ENCODE data around the gene RIPOR3.

Gene RIPOR3, protein sequence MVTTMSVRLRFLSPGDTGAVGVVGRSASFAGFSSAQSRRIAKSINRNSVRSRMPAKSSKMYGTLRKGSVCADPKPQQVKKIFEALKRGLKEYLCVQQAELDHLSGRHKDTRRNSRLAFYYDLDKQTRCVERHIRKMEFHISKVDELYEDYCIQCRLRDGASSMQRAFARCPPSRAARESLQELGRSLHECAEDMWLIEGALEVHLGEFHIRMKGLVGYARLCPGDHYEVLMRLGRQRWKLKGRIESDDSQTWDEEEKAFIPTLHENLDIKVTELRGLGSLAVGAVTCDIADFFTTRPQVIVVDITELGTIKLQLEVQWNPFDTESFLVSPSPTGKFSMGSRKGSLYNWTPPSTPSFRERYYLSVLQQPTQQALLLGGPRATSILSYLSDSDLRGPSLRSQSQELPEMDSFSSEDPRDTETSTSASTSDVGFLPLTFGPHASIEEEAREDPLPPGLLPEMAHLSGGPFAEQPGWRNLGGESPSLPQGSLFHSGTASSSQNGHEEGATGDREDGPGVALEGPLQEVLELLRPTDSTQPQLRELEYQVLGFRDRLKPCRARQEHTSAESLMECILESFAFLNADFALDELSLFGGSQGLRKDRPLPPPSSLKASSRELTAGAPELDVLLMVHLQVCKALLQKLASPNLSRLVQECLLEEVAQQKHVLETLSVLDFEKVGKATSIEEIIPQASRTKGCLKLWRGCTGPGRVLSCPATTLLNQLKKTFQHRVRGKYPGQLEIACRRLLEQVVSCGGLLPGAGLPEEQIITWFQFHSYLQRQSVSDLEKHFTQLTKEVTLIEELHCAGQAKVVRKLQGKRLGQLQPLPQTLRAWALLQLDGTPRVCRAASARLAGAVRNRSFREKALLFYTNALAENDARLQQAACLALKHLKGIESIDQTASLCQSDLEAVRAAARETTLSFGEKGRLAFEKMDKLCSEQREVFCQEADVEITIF

GRCh38 chr20:50690650-50691572 lies at the start of gene RIPOR3:
TSS of gene RIPOR3 (minus strand) at chr20:50691542. CDS start at chr20:50691128, 414 bp downstream.
- no peak for DNase-seq

DNA sequence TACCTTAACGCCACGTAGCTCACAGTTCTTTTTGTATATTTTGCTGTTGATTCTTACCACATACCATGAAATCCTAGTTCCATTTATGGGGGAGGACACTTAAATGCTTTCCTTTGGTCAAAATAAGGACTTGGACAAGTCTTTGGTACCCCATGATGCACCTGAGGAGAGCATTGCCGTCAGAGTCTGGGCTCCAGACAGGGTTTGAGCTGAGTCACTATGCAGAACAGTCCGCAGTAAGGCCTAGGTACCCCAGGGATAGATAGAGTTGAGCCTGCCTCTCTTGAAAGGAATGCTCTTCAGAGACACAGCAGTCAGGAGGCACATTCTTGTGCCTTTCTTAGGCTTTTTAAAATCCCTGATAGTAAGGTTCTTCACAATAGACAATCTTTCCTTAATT lies 46.0 kb upstream of the RIPOR3 start:
- no peak for DNase-seq

DNA sequence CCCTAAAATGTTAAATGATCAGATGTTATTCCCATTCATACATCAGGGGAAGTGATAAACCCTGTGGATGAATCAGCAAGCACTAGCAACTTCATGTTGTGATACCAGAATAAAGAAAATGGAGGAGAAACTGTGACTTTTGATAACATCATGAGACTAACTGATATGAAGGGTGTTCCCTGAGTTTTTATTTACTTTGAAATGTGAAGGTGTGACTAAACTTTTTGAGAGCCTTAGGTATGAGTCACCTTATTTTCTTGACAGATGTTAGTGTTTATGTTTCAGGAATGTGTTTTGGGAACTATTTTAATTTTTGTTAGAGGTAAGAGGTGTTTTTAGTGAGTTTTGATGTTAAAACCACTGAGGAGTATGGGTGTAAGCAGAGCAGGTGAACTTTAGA lies 44.5 kb upstream of the RIPOR3 start:
- DNase-seq, result no peak

DNA sequence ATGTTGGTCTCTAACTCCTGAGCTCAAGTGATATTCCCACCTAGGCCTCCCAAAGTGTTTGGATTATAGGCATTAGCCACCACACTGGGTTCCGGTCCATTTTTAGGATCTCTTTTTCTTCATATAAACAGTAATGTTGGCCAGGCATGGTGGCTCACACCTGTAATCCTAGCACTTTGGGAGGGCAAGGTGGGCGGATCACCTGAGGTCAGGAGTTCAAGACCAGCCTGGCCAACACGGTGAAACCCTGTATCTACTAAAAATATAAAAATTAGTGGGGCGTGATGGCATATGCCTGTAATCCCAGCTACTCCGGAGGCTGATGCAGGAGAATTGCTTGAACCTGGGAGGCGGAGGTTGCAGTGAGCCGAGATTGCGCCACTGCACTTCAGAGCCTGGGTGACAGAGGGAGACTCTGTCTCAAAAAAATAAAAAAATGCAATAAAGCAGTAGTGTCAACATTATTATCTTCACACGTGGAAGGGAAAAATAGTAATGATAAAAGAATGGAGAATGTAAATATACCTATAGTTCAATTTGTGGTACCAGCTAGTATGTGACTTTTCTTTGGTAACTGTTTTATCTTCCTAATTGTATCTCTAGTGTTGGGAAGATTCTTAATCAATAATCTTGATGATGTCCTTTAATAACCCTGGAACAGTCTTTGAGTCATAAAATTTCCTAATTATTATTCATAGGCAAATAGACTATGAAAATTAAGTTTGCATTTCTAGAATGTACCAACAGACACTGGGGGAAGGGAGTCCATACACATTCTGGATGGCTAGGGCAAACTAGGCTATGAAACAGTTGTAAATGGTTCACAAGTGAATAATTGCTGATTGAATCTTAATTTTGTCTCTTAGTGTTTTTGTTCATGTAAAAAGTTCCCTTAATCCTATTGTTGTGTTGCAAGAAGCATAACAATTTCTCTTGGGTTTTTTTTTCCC lies 43.7 kb upstream of the RIPOR3 start:
- DNase-seq, result no peak

DNA sequence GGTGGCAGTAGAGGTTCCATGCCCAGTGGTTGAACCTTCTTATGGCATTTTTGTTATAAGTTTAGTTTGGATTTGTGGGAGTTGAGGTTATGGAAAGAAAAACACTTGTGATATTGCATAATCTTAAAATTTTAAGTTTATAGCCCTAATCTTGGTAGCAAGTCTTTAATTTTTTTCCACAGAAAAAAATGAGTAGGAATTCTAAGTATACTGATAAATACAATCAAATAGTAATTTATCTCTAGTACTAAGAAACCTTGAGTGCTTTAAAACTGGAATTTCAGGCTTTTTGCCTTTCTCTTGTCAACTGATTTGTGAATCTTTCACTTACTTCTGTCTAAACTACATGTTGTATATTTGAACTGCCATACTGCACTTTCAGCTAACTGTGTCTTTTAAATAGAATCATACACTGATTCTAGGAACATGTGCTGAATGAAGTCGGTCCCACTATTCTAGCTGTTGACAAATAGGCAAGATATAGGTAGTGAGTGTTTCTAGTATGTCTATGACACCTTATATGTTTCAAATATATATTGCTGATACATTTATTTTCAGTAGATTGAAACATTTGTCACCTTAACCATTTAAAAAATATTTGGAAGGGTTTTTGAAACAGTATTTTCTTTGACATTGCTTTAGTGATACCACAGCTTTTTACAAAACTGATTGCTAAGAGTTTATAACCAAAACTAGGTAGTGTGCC lies 42.5 kb upstream of the RIPOR3 start:
- no peak for DNase-seq

DNA sequence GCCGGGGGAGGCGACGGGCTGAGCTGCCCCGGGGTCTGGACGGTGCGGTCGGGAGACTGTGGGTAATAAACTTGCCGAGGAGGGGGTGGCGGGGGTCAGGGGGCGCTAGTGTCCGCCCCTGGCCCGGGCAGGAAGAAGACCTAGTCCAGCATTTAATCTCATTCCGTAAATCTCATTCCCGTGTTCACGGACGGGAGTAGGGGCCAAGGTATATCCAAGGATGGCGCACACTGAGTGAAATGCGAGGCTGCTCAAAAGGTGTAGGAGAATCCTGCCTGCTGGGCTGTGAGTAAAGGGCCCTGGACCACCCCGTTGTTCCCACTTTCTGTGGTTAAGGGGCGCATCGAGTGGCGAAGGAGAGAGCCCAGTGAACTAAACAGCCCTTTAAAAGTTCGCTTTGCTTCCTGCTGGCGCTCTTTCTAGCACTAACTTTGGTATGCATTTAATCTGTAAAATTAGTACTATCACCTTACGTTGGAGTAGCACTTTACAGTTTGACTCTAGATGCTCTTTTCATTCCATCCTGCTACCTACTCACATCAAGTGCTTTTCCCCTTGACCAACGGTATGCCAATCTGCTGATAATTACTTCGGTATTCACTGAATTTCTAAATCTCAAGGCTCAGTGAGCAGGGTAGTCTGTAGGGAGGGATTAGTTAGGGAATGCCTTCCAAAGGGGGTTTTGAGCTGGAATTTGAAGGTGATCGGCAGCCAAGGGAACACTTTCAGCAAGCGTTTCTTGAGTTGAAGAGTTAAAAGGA lies 40.8 kb upstream of the RIPOR3 start:
- DNase-seq, result no peak

DNA sequence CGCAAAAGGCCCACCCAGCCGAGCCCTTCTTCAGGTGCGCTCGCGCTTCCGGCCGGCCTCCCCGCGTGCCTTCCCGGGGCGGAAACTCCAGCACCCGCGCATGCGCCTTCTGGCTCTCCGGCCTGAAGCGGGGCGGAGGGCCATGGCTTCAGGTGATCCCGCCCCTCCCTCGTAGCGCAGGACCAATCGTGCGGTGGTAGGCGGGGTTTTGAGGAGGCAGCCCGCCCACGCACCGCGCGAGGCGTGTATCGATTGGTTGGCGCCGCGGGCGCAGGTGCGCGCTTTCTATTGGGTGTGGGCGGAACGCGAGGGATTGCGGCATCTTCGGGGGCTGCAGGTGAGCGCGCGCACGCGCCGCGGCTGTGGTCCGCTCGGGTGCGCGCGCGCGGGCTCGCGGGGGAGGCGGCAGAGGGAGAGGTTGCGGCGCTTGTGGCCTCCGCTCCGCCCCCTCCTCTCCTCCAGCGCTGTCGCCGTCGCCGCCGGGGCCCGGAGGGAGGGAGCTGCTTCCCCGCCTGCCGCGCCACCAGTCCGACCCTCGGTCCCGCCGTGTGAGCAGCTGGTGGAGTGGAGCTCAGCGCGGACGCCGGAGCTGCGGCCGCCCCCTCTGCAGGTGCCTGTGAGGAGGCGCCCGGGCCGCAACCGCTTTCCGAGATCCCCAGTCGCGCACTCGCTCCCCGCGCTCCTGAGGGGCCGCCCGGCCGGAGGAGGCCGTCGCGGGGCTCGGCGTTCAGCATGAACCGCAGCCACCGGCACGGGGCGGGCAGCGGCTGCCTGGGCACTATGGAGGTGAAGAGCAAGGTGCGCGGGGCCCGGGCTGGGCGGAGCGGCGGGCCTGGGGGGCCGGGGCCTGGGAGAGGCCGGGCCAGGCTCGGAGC lies 40.0 kb upstream of the RIPOR3 start, which contains the start of gene PARD6B:
Gene PARD6B, plus strand, starts transcription at position 526 of the 875 bp plus-strand sequence. Its CDS starts 207 bp downstream, at position 733.
- DNase-seq, result peak; percentile 96

DNA sequence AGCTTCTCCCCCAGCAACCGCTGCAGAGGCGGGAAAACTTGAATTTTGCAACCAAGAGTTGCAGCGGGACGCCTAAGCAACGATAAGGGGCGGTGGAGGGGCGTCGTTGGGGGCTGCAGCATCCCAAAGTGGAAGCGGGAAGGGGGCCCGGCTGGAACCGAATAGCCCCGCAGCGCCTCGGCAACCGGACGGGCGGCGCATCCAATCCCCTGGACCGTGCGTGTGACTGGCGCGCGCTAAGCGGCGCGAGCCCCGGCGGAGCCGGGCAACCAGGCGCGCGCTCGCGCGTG lies 39.4 kb upstream of the RIPOR3 start:
- DNase-seq, result no peak

GRCh38 chr20:50729901-50730764 lies 38.8 kb upstream of the RIPOR3 start:
- no peak for DNase-seq

DNA sequence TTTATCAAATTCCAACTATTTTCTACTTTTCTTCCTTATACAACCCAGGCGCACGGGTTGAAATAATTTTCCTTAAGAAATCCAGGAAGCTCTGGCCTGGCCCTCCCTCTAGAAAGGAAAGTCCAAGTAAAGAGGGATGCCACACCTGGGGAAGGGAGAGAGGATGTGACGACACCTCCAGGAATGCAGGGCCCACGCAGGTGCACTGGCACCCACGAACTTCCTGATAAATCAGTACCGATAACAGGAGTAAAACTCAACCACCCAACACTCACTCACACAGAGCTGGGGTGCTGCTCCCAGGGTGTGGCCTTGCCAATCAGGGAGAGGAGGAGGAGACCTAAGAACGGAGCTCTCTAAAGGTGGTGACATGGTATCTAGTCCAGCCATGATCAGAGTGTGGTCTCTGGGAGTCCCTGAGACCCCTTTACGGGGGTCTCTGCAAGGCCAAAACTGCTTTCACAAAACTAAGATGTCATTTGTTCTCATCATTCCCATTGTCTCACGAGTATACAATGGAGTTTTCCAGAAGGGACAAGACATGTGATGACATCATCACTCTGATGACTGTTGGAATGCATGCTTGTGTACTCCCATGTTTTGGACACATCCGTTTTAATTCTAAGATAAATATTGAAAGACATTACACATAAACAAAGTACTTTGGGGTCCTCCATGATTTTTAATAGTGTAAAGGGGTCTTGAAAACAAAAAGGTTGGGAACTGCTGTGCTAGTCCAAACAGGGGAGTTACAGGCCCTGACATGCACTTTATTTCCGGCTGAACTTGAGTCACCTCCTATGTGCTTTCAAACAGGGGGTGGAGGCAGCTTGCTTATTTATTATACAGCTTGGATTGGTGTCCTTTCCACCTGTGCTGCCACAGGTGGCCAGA lies 37.9 kb upstream of the RIPOR3 start:
- no peak for DNase-seq

DNA sequence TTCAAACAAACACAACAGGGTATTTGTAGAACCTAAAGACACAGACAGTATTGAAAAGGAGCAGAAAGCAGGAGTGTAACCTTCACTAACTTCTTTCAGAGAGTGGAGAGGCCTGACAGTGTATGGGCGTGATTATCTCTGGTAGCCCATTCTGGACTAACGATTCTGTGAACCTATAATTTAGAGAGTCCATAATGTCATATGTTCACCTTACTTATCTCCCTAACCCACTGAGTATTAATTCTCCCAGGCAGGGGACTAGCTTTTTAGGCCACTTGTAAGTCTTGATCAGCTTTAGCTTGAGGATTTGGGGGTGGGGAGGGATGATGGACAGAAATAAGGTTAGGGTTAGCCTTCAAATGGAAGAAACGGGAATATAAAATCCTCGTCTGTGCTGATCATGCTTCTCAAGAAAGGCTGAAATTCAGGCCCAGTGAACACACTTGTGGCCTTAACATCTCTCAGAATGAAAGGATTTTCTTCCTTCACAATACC lies 37.2 kb upstream of the RIPOR3 start:
- no peak for DNase-seq

- no peak for DNase-seq
Measured at GRCh38 chr20:50727792-50728485, 36.6 kb upstream of the RIPOR3 start.

GRCh38 chr20:50726955-50727791 lies 35.8 kb upstream of the RIPOR3 start:
- DNase-seq, result no peak

DNA sequence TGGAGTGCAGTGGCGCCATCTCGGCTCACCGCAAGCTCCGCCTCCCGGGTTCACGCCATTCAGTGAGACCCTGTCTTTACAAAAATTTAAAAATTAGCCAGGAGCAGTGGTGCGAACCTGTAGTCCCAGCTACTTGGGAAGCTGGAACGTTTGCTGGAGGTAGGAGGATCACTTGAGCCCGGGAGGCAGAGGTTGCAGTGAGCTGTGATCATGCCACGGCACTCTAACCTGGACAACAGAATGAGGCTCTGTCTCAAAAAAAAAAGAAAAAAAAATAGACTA lies 34.3 kb upstream of the RIPOR3 start:
- DNase-seq, result no peak
